Fibroblast of lung (primary cell): ENCODE results near the gene NT5C1A. TPM values are rescaled to one million over a fixed set of nuclear protein-coding genes. Genes with fewer than 3 reads are reported as not detected.

Source experiments
- DNase-seq, 2 donors: peaks; one replicate each; pipeline versions ENCODE4 v3.0.0 to v3.0.0-alpha.2; 2010; ENCODE audit warnings: low read depth in 2 of 2
- H2AFZ ChIP-seq: 2 replicates; pipeline ENCODE4 v1.5.1; 2012; ENCODE audit warnings: low read length, control low read depth, inconsistent platforms
- H3K27ac ChIP-seq: 2 replicates; pipeline ENCODE4 v1.5.1; 2011; ENCODE audit warnings: low read length, control low read depth; ENCODE audit not compliant: insufficient read depth
- H3K27me3 ChIP-seq: 2 replicates; pipeline ENCODE4 v1.5.1; 2011; ENCODE audit warnings: mild to moderate bottlenecking, low read length; ENCODE audit not compliant: control insufficient read depth, insufficient read depth
- H3K36me3 ChIP-seq: 2 replicates; pipeline ENCODE4 v1.5.1; 2011; ENCODE audit warnings: low read length; ENCODE audit not compliant: control insufficient read depth, insufficient read depth
- H3K4me1 ChIP-seq: 2 replicates; pipeline ENCODE4 v1.5.1; 2011; ENCODE audit warnings: low read length; ENCODE audit not compliant: control insufficient read depth, insufficient read depth; ENCODE audit errors: extremely low read depth
- H3K4me2 ChIP-seq: 2 replicates; pipeline ENCODE4 v1.5.1; 2011; ENCODE audit warnings: low read length, control low read depth; ENCODE audit not compliant: insufficient read depth; ENCODE audit errors: extremely low read depth
- H3K4me3 ChIP-seq, 4 experiments: fragments of 200-600 bp in 1 of 4; sonication (generic) in 1 of 4; replicated peaks in 1 of 4; 2 replicates each; pipeline ENCODE4 v1.5.1; 2011 to 2016; ENCODE audit warnings: low read length in 4 of 4, low read depth in 3 of 4, mild to moderate bottlenecking in 3 of 4, control low read depth in 2 of 4, inconsistent platforms in 1 of 4, mixed read lengths in 1 of 4; ENCODE audit not compliant: insufficient read depth in 1 of 4; ENCODE audit errors: control extremely low read depth in 1 of 4
- H3K79me2 ChIP-seq: 2 replicates; pipeline ENCODE4 v1.5.1; 2012; ENCODE audit warnings: mild to moderate bottlenecking, low read length, inconsistent platforms; ENCODE audit not compliant: control insufficient read depth, insufficient read depth
- H3K9ac ChIP-seq: 2 replicates; pipeline ENCODE4 v1.5.1; 2011; ENCODE audit warnings: mild to moderate bottlenecking, low read length, control low read depth; ENCODE audit not compliant: insufficient read depth
- H3K9me3 ChIP-seq: 2 replicates; pipeline ENCODE4 v1.5.1; 2012; ENCODE audit warnings: low read depth, low read length; ENCODE audit not compliant: control insufficient read depth, insufficient read depth
- H4K20me1 ChIP-seq: 2 replicates; pipeline ENCODE4 v1.5.1; 2011; ENCODE audit warnings: low read length; ENCODE audit not compliant: control insufficient read depth, insufficient read depth; ENCODE audit errors: extremely low read depth
- EZH2 ChIP-seq: IDR thresholded peaks from 2 replicates; pipeline ENCODE4 v1.5.1; 2012; ENCODE audit warnings: low read length, control low read depth, mild to moderate bottlenecking; ENCODE audit errors: missing control alignments
- polyA plus RNA-seq, 2 donors: library from polyadenylated mRNA; depleted of rRNA in 1 of 2; stranded (reverse) in 1 of 2; unstranded in 1 of 2; fragments of >200 nt; gene quantifications; 2 replicates each; pipeline ENCODE4 v1.2.1, GENCODE V29; 2011 to 2012; ENCODE audit warnings: missing spikeins in 1 of 2
- total RNA-seq: library from RNA; depleted of rRNA; stranded (reverse); fragments of >200 nt; gene quantifications from 2 replicates; pipeline ENCODE4 v1.2.1, GENCODE V29; 2014
- TF ChIP-seq, protein P1 (sequence below), 2 donors: IDR thresholded peaks in 1 of 2; conservative IDR thresholded peaks in 1 of 2; 1 replicate in 1 of 2; 2 replicates in 1 of 2; pipeline ENCODE4 v1.5.1; 2011 to 2012; ENCODE audit warnings: low read length in 2 of 2, control low read depth in 1 of 2, inconsistent platforms in 1 of 2, low read depth in 1 of 2, mild to moderate bottlenecking in 1 of 2

The NT5C1A gene
- total and polyA plus RNA-seq, 2 donors (not counting 1 experiment from before 2014, with no cell fraction given), result not detected

DNA sequence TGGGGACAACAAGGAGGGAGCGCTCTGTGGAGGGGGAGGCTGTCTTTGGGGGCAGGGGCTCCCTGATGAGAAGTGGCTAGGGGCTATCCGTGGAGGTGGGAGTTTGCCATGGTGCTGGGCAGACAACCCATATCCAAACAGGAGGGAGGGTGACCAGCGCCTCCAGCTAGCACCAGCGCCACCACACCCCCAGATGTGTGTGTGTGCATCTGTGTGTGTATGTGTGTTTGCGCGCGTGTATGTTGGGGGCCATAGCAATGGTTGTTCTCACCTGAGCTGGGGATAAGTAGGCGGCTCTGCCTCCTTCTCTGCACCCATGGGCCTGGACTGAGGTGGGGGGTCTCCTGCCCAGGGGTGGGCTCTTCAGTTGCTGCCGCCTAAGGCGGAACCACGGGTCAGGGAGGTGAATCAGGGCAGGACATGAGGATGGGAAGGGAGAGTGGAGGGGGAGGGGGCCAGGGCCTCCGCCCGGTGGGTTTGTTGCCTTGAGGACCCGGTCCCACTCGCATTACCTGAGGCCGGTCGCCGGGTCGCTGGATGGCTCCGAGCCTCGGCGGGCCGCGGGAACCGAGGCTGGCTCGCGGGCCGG is 19.0 kb upstream of the NT5C1A start:
- H3K4me2 ChIP-seq, result peak overlapping the region; percentile 40

DNA sequence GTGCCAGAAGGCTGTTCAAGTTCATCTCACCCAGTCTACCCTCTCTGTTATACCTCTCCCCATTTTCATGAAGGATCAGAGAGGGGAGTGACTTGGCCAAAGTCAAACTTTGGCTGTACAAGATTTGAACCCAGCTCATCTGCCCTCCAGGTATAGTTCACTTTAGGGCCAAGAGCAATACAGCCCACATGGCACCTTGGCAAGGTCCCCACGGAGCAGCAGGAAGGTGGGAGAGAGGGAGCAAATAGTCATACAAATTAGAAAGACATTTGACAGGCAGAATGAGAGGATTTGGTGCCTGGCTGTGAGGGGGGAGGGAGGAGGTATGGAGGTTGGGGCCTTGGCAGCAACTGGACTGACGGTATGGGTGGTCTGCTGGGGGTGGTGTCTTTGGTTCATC is 18.3 kb upstream of the NT5C1A start:
- Histone ChIP-seq H3K9ac (no peak overlapping the region), H3K4me1 (no peaks in the 10 kb centered on the region), H3K9me3 (no peaks in the 10 kb centered on the region), H3K27me3 (peaks cover 63% of the 10 kb centered on the region), H3K4me3 (no peak overlapping the region), H3K27ac (no peak overlapping the region), H4K20me1 (no peaks in the 10 kb centered on the region), H3K79me2 (no peaks in the 10 kb centered on the region), H2AFZ (no peak overlapping the region), H3K36me3 (no peaks in the 10 kb centered on the region), H3K4me2 (no peak overlapping the region)
- DNase-seq, result no peak
- TF ChIP-seq EZH2, result no peak
- TF ChIP-seq, protein P1, sequence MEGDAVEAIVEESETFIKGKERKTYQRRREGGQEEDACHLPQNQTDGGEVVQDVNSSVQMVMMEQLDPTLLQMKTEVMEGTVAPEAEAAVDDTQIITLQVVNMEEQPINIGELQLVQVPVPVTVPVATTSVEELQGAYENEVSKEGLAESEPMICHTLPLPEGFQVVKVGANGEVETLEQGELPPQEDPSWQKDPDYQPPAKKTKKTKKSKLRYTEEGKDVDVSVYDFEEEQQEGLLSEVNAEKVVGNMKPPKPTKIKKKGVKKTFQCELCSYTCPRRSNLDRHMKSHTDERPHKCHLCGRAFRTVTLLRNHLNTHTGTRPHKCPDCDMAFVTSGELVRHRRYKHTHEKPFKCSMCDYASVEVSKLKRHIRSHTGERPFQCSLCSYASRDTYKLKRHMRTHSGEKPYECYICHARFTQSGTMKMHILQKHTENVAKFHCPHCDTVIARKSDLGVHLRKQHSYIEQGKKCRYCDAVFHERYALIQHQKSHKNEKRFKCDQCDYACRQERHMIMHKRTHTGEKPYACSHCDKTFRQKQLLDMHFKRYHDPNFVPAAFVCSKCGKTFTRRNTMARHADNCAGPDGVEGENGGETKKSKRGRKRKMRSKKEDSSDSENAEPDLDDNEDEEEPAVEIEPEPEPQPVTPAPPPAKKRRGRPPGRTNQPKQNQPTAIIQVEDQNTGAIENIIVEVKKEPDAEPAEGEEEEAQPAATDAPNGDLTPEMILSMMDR (conservative IDR thresholded peaks at IDR 0.05 in 1 of 2, IDR thresholded peaks at IDR 0.05 in 1 of 2; ENCODE audit: low read depth in 1 of 2, low read length in 2 of 2), result no peak

More for the DNA sequence above, 19.0 kb upstream of the NT5C1A start:
- H3K9me3 ChIP-seq, result no peaks in the 10 kb centered on the region
- H3K4me1 ChIP-seq, result no peaks in the 10 kb centered on the region
- H3K36me3 ChIP-seq, result no peaks in the 10 kb centered on the region
- H3K27ac ChIP-seq, result no peak overlapping the region
- no peak overlapping the region for H2AFZ ChIP-seq
- peaks cover 63% of the 10 kb centered on the region for H3K27me3 ChIP-seq
- no peak overlapping the region for H3K9ac ChIP-seq
- no peak for DNase-seq
- H3K79me2 ChIP-seq, result no peaks in the 10 kb centered on the region
- no peaks in the 10 kb centered on the region for H4K20me1 ChIP-seq
- TF ChIP-seq, protein P1 (conservative IDR thresholded peaks at IDR 0.05 in 1 of 2, IDR thresholded peaks at IDR 0.05 in 1 of 2; ENCODE audit: low read depth in 1 of 2, low read length in 2 of 2), result no peak
- no peak for TF ChIP-seq EZH2
- no peak overlapping the region for H3K4me3 ChIP-seq

DNA sequence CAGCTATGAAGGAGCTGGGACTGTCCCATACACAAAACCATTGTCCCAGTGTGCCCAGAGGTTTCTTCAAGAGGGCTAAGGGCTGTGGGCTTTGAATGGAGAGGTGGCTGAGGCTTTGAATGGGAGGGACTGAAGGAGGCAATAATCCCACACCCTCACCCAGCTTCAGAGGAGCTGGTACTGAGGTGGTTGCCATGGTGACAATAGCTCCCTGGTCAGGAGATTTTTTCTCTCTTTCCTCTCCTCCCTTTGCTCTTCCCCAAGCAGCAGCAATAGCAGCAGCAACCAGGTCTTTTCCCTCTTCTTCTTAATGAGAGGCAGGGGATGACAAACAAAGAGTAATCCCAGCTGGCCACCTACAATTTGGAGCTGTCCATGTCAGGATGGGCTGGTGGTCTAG is 17.7 kb upstream of the NT5C1A start:
- no peak overlapping the region for H3K4me2 ChIP-seq
- TF ChIP-seq, protein P1 (conservative IDR thresholded peaks at IDR 0.05 in 1 of 2, IDR thresholded peaks at IDR 0.05 in 1 of 2; ENCODE audit: low read depth in 1 of 2, low read length in 2 of 2), result no peak
- TF ChIP-seq EZH2, result no peak
- no peaks in the 10 kb centered on the region for H3K79me2 ChIP-seq
- H3K9me3 ChIP-seq, result no peaks in the 10 kb centered on the region
- H3K27ac ChIP-seq, result no peak overlapping the region
- no peak overlapping the region for H3K9ac ChIP-seq
- no peak for DNase-seq
- H2AFZ ChIP-seq, result no peak overlapping the region
- H3K4me3 ChIP-seq, result no peak overlapping the region
- H4K20me1 ChIP-seq, result no peaks in the 10 kb centered on the region
- no peaks in the 10 kb centered on the region for H3K36me3 ChIP-seq
- H3K27me3 ChIP-seq, result peaks cover 60% of the 10 kb centered on the region
- no peaks in the 10 kb centered on the region for H3K4me1 ChIP-seq
